ENCODE data around the gene DROSHA.
"Not testable (repeated sequence)": the region's sequence is repeated elsewhere in the genome, so short reads cannot be mapped to it uniquely, and the experiment has no call there.

The DROSHA gene, protein sequence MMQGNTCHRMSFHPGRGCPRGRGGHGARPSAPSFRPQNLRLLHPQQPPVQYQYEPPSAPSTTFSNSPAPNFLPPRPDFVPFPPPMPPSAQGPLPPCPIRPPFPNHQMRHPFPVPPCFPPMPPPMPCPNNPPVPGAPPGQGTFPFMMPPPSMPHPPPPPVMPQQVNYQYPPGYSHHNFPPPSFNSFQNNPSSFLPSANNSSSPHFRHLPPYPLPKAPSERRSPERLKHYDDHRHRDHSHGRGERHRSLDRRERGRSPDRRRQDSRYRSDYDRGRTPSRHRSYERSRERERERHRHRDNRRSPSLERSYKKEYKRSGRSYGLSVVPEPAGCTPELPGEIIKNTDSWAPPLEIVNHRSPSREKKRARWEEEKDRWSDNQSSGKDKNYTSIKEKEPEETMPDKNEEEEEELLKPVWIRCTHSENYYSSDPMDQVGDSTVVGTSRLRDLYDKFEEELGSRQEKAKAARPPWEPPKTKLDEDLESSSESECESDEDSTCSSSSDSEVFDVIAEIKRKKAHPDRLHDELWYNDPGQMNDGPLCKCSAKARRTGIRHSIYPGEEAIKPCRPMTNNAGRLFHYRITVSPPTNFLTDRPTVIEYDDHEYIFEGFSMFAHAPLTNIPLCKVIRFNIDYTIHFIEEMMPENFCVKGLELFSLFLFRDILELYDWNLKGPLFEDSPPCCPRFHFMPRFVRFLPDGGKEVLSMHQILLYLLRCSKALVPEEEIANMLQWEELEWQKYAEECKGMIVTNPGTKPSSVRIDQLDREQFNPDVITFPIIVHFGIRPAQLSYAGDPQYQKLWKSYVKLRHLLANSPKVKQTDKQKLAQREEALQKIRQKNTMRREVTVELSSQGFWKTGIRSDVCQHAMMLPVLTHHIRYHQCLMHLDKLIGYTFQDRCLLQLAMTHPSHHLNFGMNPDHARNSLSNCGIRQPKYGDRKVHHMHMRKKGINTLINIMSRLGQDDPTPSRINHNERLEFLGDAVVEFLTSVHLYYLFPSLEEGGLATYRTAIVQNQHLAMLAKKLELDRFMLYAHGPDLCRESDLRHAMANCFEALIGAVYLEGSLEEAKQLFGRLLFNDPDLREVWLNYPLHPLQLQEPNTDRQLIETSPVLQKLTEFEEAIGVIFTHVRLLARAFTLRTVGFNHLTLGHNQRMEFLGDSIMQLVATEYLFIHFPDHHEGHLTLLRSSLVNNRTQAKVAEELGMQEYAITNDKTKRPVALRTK (N-terminal part only)

GRCh38 chr5:31531888-31532547, at the start of gene DROSHA, which contains the start of gene C5orf22:
Gene DROSHA, minus strand, starts transcription at chr5:31532093. Its CDS starts 3,034 bp downstream, at chr5:31529059.
Gene C5orf22, plus strand, starts transcription at chr5:31532301. Its CDS starts 92 bp downstream, at chr5:31532393.
- Mint-ChIP-seq H3K27ac (peak within 1 kb of the TSS; percentile 96), H3K9me3 (ENCODE audit: low read depth) (no peaks in the 10 kb centered on the region), H3K4me1 (ENCODE audit: low read depth) (peaks cover 62% of the 10 kb centered on the region), H3K36me3 (peaks cover 9% of the 10 kb centered on the region), H3K27me3 (no peaks in the 10 kb centered on the region), H3K4me3 (peak within 1 kb of the TSS; percentile 99)

- H3K9me3 Mint-ChIP-seq (ENCODE audit: low read depth): no peaks in the 10 kb centered on the region
- no peak overlapping the region for H3K4me3 Mint-ChIP-seq
- H3K36me3 Mint-ChIP-seq: no peaks in the 10 kb centered on the region
- H3K4me1 Mint-ChIP-seq (ENCODE audit: low read depth): no peaks in the 10 kb centered on the region
- H3K27me3 Mint-ChIP-seq: peaks cover 13% of the 10 kb centered on the region
- H3K27ac Mint-ChIP-seq: no peak overlapping the region
These were observed 47.7 kb upstream of the DROSHA start for GRCh38 chr5:31579558-31579957.

- H3K4me3 Mint-ChIP-seq: no peak overlapping the region
- peaks cover 8% of the 10 kb centered on the region for H3K27me3 Mint-ChIP-seq
- H3K9me3 Mint-ChIP-seq (ENCODE audit: low read depth): no peaks in the 10 kb centered on the region
- H3K27ac Mint-ChIP-seq: no peak overlapping the region
- no peaks in the 10 kb centered on the region for H3K4me1 Mint-ChIP-seq (ENCODE audit: low read depth)
- H3K36me3 Mint-ChIP-seq: no peaks in the 10 kb centered on the region
These were observed 45.5 kb upstream of the DROSHA start for GRCh38 chr5:31577438-31577837.

DNA sequence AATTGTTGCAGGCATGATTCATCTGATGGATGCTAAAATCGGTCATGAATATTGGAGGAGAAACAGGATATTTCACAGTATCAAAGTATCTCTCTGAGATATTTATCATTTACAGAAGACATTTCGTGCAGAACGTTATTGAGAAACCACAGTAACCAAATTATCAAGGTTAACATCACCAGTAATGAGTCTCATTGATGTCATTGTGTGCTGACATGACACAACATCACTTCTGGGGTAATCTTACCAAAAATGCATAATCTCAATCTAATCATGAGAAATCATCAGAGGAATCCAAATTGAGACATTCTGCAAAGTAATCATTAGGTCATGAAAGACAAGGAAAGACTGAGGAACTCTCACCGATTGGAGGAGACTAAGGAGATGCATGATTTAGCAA, 42.9 kb upstream of the DROSHA start:
- Mint-ChIP-seq H3K36me3 (no peaks in the 10 kb centered on the region), H3K27me3 (peaks cover 7% of the 10 kb centered on the region), H3K27ac (no peak overlapping the region), H3K4me1 (ENCODE audit: low read depth) (no peaks in the 10 kb centered on the region), H3K9me3 (ENCODE audit: low read depth) (no peaks in the 10 kb centered on the region), H3K4me3 (no peak overlapping the region)

DNA sequence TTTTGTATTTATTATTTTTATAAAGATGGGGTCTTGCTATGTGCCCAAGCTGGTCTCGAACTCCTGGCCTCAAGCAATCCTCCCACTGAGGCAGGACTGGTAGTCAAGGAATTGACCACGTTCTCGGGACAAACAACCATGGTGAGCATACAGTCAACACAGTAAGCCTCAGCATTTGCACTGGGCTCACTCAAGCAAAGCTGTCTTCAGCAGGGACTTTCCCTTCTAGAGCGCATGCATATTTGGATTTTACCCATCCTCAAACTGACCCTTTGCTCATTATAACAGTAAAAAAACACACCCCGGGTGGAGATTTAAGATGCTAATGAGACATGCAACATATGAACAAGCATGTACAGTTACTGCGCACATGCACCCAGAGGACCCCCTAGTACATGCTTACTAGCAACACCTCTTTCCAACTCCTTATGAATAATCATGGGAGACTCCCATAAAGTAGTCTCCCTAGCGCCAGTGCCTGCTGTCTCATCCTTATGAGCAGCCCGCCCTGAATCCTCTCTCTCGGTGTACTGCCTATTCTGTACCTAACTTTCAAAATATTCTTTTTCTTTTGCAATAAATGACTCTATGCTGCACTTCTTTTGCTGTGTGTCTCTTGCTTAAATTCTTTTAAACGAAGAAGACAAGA, 41.7 kb upstream of the DROSHA start:
- H3K4me3 Mint-ChIP-seq: no peak overlapping the region
- H3K9me3 Mint-ChIP-seq (ENCODE audit: low read depth): no peaks in the 10 kb centered on the region
- no peaks in the 10 kb centered on the region for H3K36me3 Mint-ChIP-seq
- H3K27ac Mint-ChIP-seq: no peak overlapping the region
- H3K27me3 Mint-ChIP-seq: peaks cover 9% of the 10 kb centered on the region
- no peaks in the 10 kb centered on the region for H3K4me1 Mint-ChIP-seq (ENCODE audit: low read depth)

DNA sequence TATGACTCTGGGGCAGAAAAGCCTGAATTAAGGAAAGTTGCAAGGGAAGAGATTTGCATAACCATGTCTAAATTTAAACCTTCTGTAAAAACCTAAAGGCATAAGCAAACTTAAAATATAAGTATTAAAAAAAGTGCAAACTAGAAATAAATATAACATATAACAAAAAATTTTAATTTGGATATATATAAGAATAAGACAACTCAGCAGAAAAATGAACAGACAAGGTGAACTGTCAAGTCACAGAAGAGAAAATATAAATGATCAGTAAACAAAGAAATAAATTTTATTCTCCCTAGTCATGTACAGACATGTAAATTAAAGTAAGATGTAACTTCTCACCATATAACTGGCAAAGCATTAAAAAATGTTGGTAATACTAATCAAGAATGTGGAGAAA, 37.2 kb upstream of the DROSHA start:
- Mint-ChIP-seq H3K4me1 (ENCODE audit: low read depth) (no peaks in the 10 kb centered on the region), H3K4me3 (no peak overlapping the region), H3K36me3 (peaks cover 12% of the 10 kb centered on the region), H3K27ac (no peak overlapping the region), H3K9me3 (ENCODE audit: low read depth) (peaks cover 5% of the 10 kb centered on the region), H3K27me3 (peaks cover 7% of the 10 kb centered on the region)

DNA sequence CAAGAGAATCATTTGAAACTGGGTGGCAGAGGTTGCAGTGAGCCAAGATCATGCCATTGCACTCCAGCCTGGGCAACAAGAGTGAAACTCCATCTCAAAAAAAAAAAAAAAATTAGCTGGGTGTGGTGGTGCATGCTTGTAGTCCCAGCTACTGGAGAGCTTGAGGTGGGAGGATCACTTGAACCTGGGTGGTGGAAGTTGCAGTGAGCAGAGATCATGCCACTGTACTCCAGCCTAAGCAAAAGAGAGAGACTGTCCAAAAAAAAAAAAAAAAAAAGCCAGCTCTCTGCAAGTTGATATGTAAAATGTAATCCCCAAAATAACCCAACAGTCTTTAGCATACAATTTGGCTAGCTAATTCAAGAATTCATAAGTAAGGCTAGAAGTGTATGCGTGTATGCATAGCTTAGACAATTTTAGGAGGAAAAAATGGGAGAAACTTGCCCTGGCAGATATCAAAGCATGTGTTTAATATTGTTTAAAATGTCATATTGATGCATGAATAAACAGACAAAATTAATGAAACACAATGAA, 36.5 kb upstream of the DROSHA start:
- no peak overlapping the region for H3K27ac Mint-ChIP-seq
- H3K9me3 Mint-ChIP-seq (ENCODE audit: low read depth): peaks cover 5% of the 10 kb centered on the region
- H3K27me3 Mint-ChIP-seq: peaks cover 7% of the 10 kb centered on the region
- no peak overlapping the region for H3K4me3 Mint-ChIP-seq
- peaks cover 13% of the 10 kb centered on the region for H3K36me3 Mint-ChIP-seq
- no peaks in the 10 kb centered on the region for H3K4me1 Mint-ChIP-seq (ENCODE audit: low read depth)

DNA sequence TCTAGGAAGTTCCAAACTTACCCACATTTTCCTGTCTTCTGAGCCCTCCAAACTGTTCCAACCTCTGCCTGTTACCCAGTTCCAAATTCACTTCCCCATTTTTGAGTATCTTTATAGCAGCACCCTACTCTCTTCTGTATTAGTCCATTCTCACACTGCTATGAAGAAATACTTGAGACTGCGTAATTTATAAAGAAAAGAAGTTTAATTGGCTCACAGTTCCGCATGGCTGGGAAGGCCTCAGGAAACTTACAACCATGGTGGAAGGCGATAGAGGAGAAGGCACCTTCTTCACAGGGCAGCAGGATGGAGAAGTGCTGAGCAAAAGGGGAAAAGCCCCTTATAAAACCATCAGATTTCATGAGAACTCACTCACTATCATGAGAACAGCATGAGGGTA, 34.5 kb upstream of the DROSHA start:
- peaks cover 16% of the 10 kb centered on the region for H3K36me3 Mint-ChIP-seq
- H3K4me3 Mint-ChIP-seq; H3K27me3 Mint-ChIP-seq; H3K4me1 Mint-ChIP-seq (ENCODE audit: low read depth); H3K27ac Mint-ChIP-seq; H3K9me3 Mint-ChIP-seq (ENCODE audit: low read depth): not testable (repeated sequence)

GRCh38 chr5:31563216-31563615, 31.3 kb upstream of the DROSHA start:
- H3K27me3 Mint-ChIP-seq: peaks cover 3% of the 10 kb centered on the region
- peaks cover 16% of the 10 kb centered on the region for H3K36me3 Mint-ChIP-seq
- H3K4me1 Mint-ChIP-seq (ENCODE audit: low read depth): no peaks in the 10 kb centered on the region
- peaks cover 5% of the 10 kb centered on the region for H3K9me3 Mint-ChIP-seq (ENCODE audit: low read depth)
- no peak overlapping the region for H3K27ac Mint-ChIP-seq
- no peak overlapping the region for H3K4me3 Mint-ChIP-seq

DNA sequence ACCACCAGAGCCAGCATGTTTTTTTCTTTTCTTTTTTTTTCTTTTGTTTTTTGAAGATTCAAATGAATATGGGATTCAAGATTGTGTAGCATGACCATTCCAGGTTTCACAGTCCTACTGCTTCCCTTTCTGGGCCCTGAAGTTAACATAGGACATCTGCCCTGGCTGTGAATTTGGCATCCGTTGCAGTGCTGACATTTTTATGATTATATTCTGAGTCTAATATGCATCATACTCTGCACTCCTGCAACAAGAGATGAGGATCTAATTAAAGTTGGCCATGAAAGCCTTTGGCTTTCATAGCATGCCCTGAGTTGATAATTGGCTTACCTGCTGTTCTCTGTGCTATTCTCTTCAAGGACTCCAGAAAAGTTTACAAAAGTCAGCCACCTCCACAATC, 30.1 kb upstream of the DROSHA start:
- peaks cover 3% of the 10 kb centered on the region for H3K27me3 Mint-ChIP-seq
- peaks cover 1% of the 10 kb centered on the region for H3K4me1 Mint-ChIP-seq (ENCODE audit: low read depth)
- H3K27ac Mint-ChIP-seq: no peak overlapping the region
- peaks cover 5% of the 10 kb centered on the region for H3K9me3 Mint-ChIP-seq (ENCODE audit: low read depth)
- peaks cover 16% of the 10 kb centered on the region for H3K36me3 Mint-ChIP-seq
- H3K4me3 Mint-ChIP-seq: no peak overlapping the region

- H3K9me3 Mint-ChIP-seq (ENCODE audit: low read depth): peaks cover 1% of the 10 kb centered on the region
- H3K4me1 Mint-ChIP-seq (ENCODE audit: low read depth): peaks cover 1% of the 10 kb centered on the region
- H3K4me3 Mint-ChIP-seq: no peak overlapping the region
- H3K27me3 Mint-ChIP-seq: peaks cover 1% of the 10 kb centered on the region
- H3K36me3 Mint-ChIP-seq: peaks cover 15% of the 10 kb centered on the region
- H3K27ac Mint-ChIP-seq: no peak overlapping the region
These were observed 28.0 kb upstream of the DROSHA start for GRCh38 chr5:31559942-31560341.

- H3K4me3 Mint-ChIP-seq: no peak overlapping the region
- no peaks in the 10 kb centered on the region for H3K27me3 Mint-ChIP-seq
- no peaks in the 10 kb centered on the region for H3K9me3 Mint-ChIP-seq (ENCODE audit: low read depth)
- H3K36me3 Mint-ChIP-seq: peaks cover 21% of the 10 kb centered on the region
- peaks cover 3% of the 10 kb centered on the region for H3K4me1 Mint-ChIP-seq (ENCODE audit: low read depth)
- no peak overlapping the region for H3K27ac Mint-ChIP-seq
These were observed 24.6 kb upstream of the DROSHA start for GRCh38 chr5:31556461-31556860.

DNA sequence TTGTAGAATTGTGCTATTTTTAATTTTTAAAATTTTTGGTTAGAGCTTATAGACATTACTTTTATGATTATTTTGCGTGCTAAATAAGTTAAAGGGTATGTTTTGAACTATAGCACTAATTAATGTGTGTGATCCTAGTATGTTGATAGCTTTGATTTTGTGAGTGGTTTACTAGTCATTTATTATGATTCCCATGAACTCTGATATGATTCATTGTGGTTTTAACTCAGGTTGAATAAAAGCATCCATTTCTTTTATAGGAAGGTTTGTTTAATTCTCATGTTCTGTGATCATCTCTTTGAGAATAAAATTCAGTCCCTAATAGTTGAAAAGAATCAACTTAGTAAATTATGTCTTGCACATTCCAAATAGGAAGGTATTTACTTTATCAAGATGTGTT, 22.7 kb upstream of the DROSHA start:
- H3K9me3 Mint-ChIP-seq (ENCODE audit: low read depth): no peaks in the 10 kb centered on the region
- H3K27ac Mint-ChIP-seq: no peak overlapping the region
- H3K4me3 Mint-ChIP-seq: no peak overlapping the region
- H3K4me1 Mint-ChIP-seq (ENCODE audit: low read depth): peaks cover 3% of the 10 kb centered on the region
- H3K27me3 Mint-ChIP-seq: no peaks in the 10 kb centered on the region
- peaks cover 23% of the 10 kb centered on the region for H3K36me3 Mint-ChIP-seq

- H3K27me3 Mint-ChIP-seq: no peaks in the 10 kb centered on the region
- no peak overlapping the region for H3K27ac Mint-ChIP-seq
- no peaks in the 10 kb centered on the region for H3K9me3 Mint-ChIP-seq (ENCODE audit: low read depth)
- no peak overlapping the region for H3K4me3 Mint-ChIP-seq
- H3K4me1 Mint-ChIP-seq (ENCODE audit: low read depth): peaks cover 5% of the 10 kb centered on the region
- peaks cover 23% of the 10 kb centered on the region for H3K36me3 Mint-ChIP-seq
These were observed 22.0 kb upstream of the DROSHA start for GRCh38 chr5:31553863-31554262.

Data from activated naive CD8-positive, alpha-beta T cell (primary cell).